OCI-LY1 (cell line): Measurements from ENCODE around the gene ADA.

Experiments
- CTCF ChIP-seq: fragments of 200-600 bp; sonication (generic), shearing (Covaris generic); IDR thresholded peaks from 2 replicates; pipeline ENCODE4 v1.5.1; 2017; ENCODE audit warnings: mild to moderate bottlenecking, antibody characterized with exemption, low read length, moderate library complexity, mixed read lengths
- EZH2 ChIP-seq: fragments of 200-600 bp; sonication (generic), shearing (Covaris generic); IDR thresholded peaks from 2 replicates; pipeline ENCODE4 v1.8.0; 2017; ENCODE audit warnings: borderline replicate concordance, mixed run types, mild to moderate bottlenecking, antibody characterized with exemption, low read length, moderate library complexity, mixed read lengths

- TF ChIP-seq CTCF (no peak), EZH2 (no peak)
Observed at GRCh38 chr20:44597930-44598329, 53.6 kb downstream of the ADA start.
